ENCODE results near the gene AMH. TPM values are rescaled to one million over a fixed set of nuclear protein-coding genes. Genes with fewer than 3 reads are reported as not detected.

AMH gene
- total and polyA plus RNA-seq, 11 donors, result 0.10 to 1.1 (median 0.57) TPM; not detected in 4

- peaks cover 0 to 45% (median 29%) of the 10 kb centered on the region in 9 donors for H3K36me3 ChIP-seq
- no peak overlapping the region for H3K4me3 ChIP-seq
- intact Hi-C loops (cut with DNase I), result loop anchor here in 9 of 10 donors (1.0 to 10.0 kb wide), 13 partner anchors 38 to 123 kb away; partner anchors contain the start of genes PLEKHJ1 (in 3 of the 9), SF3A2 (in 3 of the 9), AP3D1 (in 2 of the 9) and DOT1L (in 2 of the 9)
- peak; percentile 33 to 58 (median 42) for ATAC-seq
- no peaks in the 10 kb centered on the region for H3K27me3 ChIP-seq
- H3K9me3 ChIP-seq, result no peaks in the 10 kb centered on the region
- DNase-seq, result peak; percentile 66 to 79 (median 78)
- TF ChIP-seq CTCF (IDR thresholded peaks at IDR 0.05) (peak; percentile 32 to 67 (median 53)), POLR2A (IDR thresholded peaks at IDR 0.05) (no peak)
- H3K27ac ChIP-seq, result peak overlapping the region in 8 of 12 donors; percentile 8 to 56 (median 24)
- peaks cover 9 to 53% (median 41%) of the 10 kb centered on the region in 12 donors for H3K4me1 ChIP-seq
- 49 to 55% (median 54%) methylated on average over 14 to 16 of the region's 16 CpGs for WGBS, 4 donors
Measured at GRCh38 chr19:2274931-2275535, 25.9 kb downstream of the AMH start.

GRCh38 chr19:2275588-2276428, 26.7 kb downstream of the AMH start:
- peak overlapping the region in 9 of 12 donors; percentile 8 to 56 (median 18) for H3K27ac ChIP-seq
- intact Hi-C loops (cut with DNase I), result loop anchor here in 9 of 10 donors (1.0 to 10.0 kb wide), 8 partner anchors 39 to 119 kb away; partner anchors contain the start of genes DOT1L (in 1 of the 9), PLEKHJ1 (in 1 of the 9) and SF3A2 (in 1 of the 9)
- peak overlapping the region in 2 of 12 donors; percentile 13 to 21 for H3K4me3 ChIP-seq
- WGBS, 4 donors, result 51 to 85% (median 70%) methylated on average over 32 to 74 of the region's 74 CpGs
- DNase-seq (peak in 2 of 5 donors; percentile 60 to 64), ATAC-seq (peak in 2 of 4 donors; percentile 10 to 29)
- peaks cover 0 to 45% (median 29%) of the 10 kb centered on the region in 9 donors for H3K36me3 ChIP-seq
- H3K9me3 ChIP-seq, result no peaks in the 10 kb centered on the region
- H3K27me3 ChIP-seq, result no peaks in the 10 kb centered on the region
- H3K4me1 ChIP-seq, result peaks cover 9 to 53% (median 41%) of the 10 kb centered on the region in 12 donors
- TF ChIP-seq POLR2A (IDR thresholded peaks at IDR 0.05) (no peak), CTCF (IDR thresholded peaks at IDR 0.05) (no peak)

GRCh38 chr19:2276429-2276986, 27.4 kb downstream of the AMH start:
- peak in 1 of 4 donors; percentile 1 for ATAC-seq
- Histone ChIP-seq H3K4me1 (peaks cover 4 to 47% (median 37%) of the 10 kb centered on the region in 12 donors), H3K27ac (peak overlapping the region in 2 of 12 donors; percentile 13 to 48), H3K9me3 (no peaks in the 10 kb centered on the region), H3K4me3 (peak overlapping the region in 1 of 12 donors; percentile 13), H3K36me3 (peaks cover 0 to 41% (median 24%) of the 10 kb centered on the region in 9 donors), H3K27me3 (no peaks in the 10 kb centered on the region)
- TF ChIP-seq POLR2A (IDR thresholded peaks at IDR 0.05) (no peak), CTCF (IDR thresholded peaks at IDR 0.05) (no peak)
- WGBS, 4 donors, result 91 to 93% (median 93%) methylated on average over 22 to 28 of the region's 28 CpGs
- intact Hi-C loops (cut with DNase I), result loop anchor here in 6 of 10 donors (5.0 to 10.0 kb wide), 5 partner anchors 41 to 118 kb away; partner anchors contain the start of gene DOT1L (in 1 of the 6)
- DNase-seq, result no peak
